CD4-positive, alpha-beta T cell treated with Interleukin-4 for 4 hours (primary cell): ENCODE data around the gene SLC25A4.

Experiments
- DNase-seq: peaks from one replicate; pipeline ENCODE4 v3.0.0-alpha.2; 2020

The SLC25A4 gene

GRCh38 chr4:185122681-185123345 lies 20.3 kb upstream of the SLC25A4 start:
- no peak for DNase-seq

- DNase-seq: no peak
Observed at GRCh38 chr4:185124006-185124405, 19.1 kb upstream of the SLC25A4 start.

DNA sequence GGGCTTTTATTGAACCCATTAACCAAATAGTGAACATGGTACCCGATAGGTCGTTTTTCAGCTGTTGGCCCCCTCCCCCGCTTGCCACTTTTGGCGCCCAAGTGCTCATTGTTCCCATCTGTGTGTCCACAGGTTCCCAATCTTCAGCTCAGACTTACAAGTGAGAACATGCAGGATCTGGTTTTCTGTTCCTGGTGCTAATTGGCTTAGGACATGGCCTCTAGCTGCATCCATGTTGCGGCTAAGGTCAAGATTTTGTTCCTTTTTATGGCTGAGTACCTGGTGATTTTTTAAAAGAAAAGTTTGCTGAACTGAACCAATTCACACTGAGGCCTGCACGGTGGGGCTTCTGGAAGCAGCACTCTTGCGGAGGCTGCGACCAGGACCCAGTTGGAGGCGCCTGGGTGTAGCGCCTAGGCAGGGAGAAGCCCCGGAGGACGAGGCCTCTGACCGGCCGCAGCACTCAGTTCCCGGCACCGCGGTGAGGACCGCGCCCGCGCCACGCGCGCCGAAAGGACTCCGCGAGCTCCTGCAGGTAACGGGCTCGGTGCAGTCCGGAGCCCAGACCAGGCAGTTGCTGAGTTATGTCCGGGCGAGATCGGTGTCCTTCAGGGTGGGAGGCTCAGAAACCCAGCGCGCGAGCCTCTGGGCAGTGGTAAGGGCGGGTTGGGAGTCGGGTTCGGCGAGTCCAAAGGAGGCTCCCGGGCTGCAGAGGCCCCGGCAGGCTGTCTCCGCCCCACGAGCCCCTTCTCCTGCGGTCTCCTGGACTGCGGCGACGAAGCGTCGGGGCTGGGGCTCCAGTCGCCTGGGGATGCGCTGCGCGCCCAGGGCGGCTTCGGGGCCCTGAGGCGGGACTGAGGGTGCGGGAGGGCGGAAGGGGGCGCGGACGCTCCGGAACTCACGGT lies 15.8 kb upstream of the SLC25A4 start:
- DNase-seq: no peak

DNA sequence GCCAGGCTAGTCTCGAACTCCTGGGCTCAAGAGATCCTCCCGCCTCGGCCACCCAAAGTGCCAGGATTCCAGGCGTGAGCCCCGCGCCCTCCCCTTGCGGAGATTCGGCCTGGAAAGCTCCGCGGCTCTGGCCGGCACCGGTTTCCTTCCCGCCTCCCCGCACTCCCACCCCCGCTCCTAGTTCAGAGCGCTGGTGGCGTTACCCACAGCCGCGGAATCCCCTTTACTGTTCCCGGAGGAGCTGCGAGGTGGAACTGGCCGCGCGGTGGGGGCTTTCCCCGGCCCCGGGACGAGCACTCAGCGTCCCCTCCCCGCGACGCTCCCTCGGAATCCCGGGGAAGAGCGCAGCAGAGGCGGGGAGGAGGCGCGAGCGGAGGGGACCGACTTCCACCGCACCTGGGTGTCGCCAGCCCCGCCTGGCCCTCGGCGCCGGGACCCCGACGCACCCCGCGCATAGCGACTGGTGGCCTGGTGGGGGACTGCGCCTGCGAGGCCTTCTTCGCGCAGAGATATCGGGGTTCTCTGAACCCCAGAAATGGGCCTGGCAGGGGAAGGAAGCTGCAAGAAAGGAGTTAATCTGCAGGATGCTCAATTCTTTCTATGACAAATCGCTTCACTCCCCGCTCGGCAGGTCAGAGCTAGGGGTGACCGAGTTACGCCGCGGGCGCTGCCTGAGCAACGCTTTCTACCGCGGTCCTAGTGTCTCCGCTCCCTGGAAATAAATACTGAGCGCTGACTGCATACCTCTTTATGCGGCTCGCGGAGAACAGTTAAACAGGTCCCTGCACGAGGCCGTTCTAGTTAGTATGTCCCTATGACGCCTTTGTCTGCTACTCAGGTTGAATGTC lies 14.6 kb upstream of the SLC25A4 start:
- peak; percentile 13 for DNase-seq

- DNase-seq: peak; percentile 57
Observed at GRCh38 chr4:185134307-185134869, 8.7 kb upstream of the SLC25A4 start.

- no peak for DNase-seq
Observed at GRCh38 chr4:185137233-185137925, 5.7 kb upstream of the SLC25A4 start.

DNA sequence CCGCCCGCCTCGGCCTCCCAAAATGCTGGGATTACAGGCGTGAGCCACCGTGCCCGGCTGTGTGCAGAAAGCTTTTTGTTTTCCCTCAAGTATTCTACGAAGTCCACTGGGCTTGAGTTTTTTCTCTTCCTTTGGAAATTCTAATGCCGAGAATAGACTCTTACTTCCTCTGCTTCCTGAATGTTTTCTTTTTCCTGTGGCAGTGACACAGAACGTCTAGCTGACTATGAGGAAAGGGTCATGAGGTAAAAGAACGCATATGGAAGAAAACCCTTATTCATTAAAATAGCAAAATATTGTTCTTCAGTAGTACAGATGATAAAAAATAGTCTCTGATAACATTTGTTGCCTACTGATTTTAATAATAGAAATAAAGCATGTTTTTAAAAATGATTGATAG lies 4.9 kb upstream of the SLC25A4 start:
- no peak for DNase-seq

GRCh38 chr4:185139736-185140135 lies 3.3 kb upstream of the SLC25A4 start:
- no peak for DNase-seq

GRCh38 chr4:185141777-185142176 lies 1.3 kb upstream of the SLC25A4 start:
- DNase-seq: no peak

GRCh38 chr4:185142564-185142911 lies 528 bp upstream of the SLC25A4 start:
- DNase-seq: no peak

DNA sequence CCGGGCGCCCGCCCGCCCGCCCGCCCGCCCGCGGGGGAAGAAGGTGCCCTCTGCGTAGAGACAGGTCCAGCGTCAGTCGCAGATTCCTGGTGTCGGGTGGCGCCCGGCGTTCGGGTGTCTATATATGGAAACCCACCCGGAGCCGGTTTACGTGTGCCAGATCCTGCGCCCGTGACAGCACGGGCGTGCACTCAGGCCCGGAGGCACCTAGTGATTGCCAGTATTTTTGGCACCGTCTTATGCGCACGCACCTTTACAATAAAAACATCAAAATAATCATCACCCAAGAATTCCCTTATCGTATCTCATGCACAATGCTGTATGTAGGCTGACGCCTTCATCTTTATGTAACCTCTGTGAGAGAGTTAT lies 519 bp downstream of the SLC25A4 start:
- DNase-seq: peak; percentile 28

GRCh38 chr4:185144601-185145240 lies 1.7 kb downstream of the SLC25A4 start:
- DNase-seq: no peak

GRCh38 chr4:185145572-185145971 lies 2.5 kb downstream of the SLC25A4 start:
- no peak for DNase-seq

DNA sequence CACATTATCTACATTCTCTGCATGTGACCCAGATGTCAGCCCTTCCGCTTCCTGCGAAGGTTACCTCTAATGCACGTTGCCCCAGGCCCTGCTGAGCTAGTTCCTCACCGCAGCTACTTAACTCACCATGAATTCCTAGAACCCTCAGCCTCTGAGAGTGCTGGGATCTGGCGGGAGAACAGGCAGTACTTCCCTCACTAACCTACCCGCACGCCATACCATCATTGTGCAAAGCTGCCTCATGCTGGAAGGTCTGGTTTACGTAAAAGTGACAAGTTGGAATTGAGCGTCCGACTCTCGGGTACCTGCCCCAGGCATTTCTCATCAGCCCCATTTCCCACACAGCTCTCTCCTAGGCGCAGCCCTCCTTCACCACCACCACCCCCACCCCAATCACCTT lies 6.3 kb downstream of the SLC25A4 start:
- DNase-seq: no peak

DNA sequence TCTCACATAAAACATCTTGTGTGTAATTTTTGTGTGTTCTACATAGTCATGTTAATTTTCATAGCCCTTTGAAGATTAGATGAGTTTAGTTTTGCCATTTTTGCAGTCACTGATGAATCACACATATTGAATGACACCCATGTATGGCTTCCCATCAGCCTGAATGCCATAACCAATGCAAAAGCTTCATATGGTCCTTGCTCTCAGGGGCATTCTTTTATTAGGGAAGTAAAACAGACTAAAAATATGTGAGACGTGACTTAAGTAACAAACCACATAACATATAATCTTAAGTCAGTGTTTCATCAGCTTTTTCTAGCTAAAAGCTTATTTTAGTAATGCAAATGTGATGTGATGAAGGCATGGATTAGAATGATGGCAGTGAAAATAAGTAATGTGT lies 8.2 kb downstream of the SLC25A4 start:
- DNase-seq: no peak

- DNase-seq: peak; percentile 67
Observed at GRCh38 chr4:185165605-185166063, 22.6 kb downstream of the SLC25A4 start.

DNA sequence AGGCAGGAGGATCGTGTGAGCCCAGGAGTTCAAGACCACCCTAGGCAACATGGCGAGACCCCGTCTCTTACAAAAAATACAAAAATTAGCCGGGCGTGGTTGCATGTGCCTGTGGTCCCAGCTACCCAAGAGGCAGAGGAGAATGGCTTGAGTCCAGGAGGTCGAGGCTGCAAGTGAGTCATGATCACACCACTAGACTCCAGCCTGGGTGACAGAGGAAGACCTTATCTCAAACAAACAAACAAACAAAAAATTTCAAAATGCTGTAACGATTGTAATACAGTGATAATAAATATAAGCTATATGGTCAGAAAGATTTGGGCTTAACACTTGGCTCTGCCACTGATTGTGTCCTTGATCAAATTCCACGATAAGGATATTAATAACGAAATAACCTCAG lies 24.2 kb downstream of the SLC25A4 start:
- DNase-seq: no peak

DNA sequence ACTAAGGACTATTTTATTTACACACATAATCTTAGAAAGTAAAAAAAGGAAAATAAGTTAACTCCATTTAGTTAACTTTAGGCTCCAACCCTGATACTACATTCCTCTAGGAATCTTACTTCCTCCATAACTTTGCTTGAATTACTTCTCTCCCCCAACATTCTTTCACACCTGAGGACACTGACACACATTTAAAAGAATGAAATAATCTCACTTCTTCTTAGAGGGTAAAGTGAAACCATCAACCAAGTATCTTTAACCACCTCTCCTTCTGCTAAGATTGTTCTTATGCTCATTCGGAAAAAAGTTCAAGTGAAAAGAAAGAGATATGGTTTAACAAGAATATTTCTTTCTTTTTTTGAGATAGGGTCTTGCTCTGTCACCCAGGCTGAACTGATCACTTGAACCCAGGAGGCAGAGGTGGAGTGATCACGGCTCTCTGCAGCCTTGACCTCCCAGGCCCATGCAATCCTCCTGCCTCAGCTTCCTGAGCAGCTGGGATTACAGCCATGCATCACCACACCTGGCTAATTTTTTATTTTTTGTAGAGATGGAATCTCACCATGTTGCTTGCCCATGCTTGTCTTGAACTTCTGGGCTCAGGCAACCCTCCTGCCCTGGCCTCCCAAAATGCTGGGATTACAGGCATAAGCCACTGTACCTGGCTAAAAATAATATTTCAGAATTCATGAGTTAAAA lies 28.5 kb downstream of the SLC25A4 start:
- DNase-seq: no peak

- no peak for DNase-seq
Observed at GRCh38 chr4:185179488-185179887, 36.4 kb downstream of the SLC25A4 start.

- no peak for DNase-seq
Observed at GRCh38 chr4:185182239-185182638, 39.2 kb downstream of the SLC25A4 start.

DNA sequence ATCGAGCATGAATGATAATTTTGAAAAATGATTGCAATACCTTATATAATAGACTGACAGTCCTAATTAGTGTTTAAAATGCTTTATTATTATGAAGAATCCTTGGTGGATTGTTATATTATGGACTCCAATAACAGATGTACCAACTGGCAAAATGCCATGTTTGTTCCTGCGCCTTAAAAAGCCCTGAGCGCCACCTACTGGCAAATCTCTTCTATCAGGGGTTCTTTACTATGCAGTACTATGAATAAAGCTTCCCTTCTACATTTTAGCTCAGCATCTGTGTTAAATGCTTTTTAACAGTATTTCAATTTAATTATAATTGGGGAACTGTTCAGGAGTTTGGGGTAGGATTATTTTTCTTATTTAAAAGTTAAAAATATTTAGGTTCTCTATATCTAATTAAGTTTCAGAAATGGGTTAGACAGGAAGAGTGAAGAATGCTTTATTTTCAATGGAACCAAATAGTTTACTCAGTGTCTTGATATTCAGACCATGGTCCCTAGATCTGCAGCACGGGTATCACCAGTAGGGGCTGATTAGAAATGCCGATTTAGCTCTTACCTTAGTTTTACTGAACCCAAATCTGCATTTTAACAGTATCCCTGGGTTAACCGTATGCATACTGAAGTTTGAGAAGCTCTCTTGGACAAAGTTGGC lies 40.7 kb downstream of the SLC25A4 start:
- peak; percentile 79 for DNase-seq
